H1 (cell line): ENCODE results near the gene SURF4. TPM values are rescaled to one million over a fixed set of nuclear protein-coding genes. Genes with fewer than 3 reads are reported as not detected.

Experiments used
- TAF7 ChIP-seq: optimal IDR thresholded peaks from 2 replicates; pipeline ENCODE3; 2011; ENCODE audit warnings: low read depth, mild to moderate bottlenecking, inconsistent platforms, low read length, moderate library complexity, borderline replicate concordance
- polyA plus RNA-seq, 7 experiments: library from polyadenylated mRNA; depleted of rRNA in 3 of 7; stranded (reverse) in 5 of 7; unstranded in 2 of 7; fragments of >200 nt in 5 of 7; fragments of 200-250 nt in 2 of 7; gene quantifications; 1 replicate in 5 of 7; 2 replicates in 1 of 7; 4 replicates in 1 of 7; pipeline versions ENCODE4 v1.2.1 to v1.2.3, GENCODE V29; 2011 to 2013; ENCODE audit warnings: missing spikeins in 2 of 7, mixed read lengths in 2 of 7
- total RNA-seq: library from RNA; stranded (reverse); fragmentation: NEBNext Ultra II Directional; extraction: Animal tissue kit (Norgen Biotek cat#: 25700); gene quantifications from 2 replicates; pipeline ENCODE4 v1.2.1, GENCODE V29; 2021

SURF4 gene
- total and polyA plus RNA-seq, 2 of the 8 experiments (the other 6 are each of a cell fraction or from before 2014, with no cell fraction given), result 176 to 182 TPM

GRCh38 chr9:133357656-133358055 lies 18.2 kb downstream of the SURF4 start (continued):
- TF ChIP-seq TAF7, result no peak
